ENCODE results near the gene NTHL1. TPM values are rescaled to one million over a fixed set of nuclear protein-coding genes. Genes with fewer than 3 reads are reported as not detected.

NTHL1 gene
- total and polyA plus RNA-seq, 9 of the 15 experiments (the other 6 are each of a cell fraction or from before 2014, with no cell fraction given) = 1.1 to 58.8 (median 17.6) TPM

DNA sequence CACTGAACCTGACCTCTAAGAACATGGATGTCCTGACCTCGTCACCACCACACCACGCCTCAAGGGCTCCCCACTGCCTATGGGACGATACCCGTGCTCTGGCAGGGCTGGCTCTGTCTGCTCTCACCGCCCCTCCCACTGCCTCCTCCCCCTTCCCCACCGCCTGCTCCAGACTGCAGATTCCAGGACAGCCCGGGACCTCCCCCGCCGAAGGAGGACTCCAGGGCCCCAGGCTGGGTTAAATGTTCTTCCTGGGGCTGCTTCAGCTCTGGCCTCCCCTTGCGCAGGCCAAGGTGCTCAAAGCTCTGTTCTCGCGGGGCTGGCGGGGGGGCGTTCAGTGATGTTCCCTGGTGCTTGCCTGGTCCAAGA is 24.9 kb downstream of the NTHL1 start (continued):
- no peak for TF ChIP-seq SRF (CRISPR knock-in tag; IDR thresholded peaks at IDR 0.05)
- no peak for TF ChIP-seq NFXL1 (CRISPR knock-in tag; IDR thresholded peaks at IDR 0.05)
- TF ChIP-seq KDM2B (CRISPR knock-in tag; IDR thresholded peaks at IDR 0.05) = peak; percentile 40; the same call in 1 of the 2 replicates
- peak; percentile 21 for TF ChIP-seq PCBP1 (IDR thresholded peaks at IDR 0.05; ENCODE audit: low read depth, low read length, poor library complexity, severe bottlenecking)
- TF ChIP-seq, protein P1, sequence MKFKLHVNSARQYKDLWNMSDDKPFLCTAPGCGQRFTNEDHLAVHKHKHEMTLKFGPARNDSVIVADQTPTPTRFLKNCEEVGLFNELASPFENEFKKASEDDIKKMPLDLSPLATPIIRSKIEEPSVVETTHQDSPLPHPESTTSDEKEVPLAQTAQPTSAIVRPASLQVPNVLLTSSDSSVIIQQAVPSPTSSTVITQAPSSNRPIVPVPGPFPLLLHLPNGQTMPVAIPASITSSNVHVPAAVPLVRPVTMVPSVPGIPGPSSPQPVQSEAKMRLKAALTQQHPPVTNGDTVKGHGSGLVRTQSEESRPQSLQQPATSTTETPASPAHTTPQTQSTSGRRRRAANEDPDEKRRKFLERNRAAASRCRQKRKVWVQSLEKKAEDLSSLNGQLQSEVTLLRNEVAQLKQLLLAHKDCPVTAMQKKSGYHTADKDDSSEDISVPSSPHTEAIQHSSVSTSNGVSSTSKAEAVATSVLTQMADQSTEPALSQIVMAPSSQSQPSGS (CRISPR knock-in tag; IDR thresholded peaks at IDR 0.05) = no peak
- TF ChIP-seq ZNF76 (CRISPR knock-in tag; IDR thresholded peaks at IDR 0.05; ENCODE audit: borderline replicate concordance) = no peak
- TF ChIP-seq, protein P2, sequence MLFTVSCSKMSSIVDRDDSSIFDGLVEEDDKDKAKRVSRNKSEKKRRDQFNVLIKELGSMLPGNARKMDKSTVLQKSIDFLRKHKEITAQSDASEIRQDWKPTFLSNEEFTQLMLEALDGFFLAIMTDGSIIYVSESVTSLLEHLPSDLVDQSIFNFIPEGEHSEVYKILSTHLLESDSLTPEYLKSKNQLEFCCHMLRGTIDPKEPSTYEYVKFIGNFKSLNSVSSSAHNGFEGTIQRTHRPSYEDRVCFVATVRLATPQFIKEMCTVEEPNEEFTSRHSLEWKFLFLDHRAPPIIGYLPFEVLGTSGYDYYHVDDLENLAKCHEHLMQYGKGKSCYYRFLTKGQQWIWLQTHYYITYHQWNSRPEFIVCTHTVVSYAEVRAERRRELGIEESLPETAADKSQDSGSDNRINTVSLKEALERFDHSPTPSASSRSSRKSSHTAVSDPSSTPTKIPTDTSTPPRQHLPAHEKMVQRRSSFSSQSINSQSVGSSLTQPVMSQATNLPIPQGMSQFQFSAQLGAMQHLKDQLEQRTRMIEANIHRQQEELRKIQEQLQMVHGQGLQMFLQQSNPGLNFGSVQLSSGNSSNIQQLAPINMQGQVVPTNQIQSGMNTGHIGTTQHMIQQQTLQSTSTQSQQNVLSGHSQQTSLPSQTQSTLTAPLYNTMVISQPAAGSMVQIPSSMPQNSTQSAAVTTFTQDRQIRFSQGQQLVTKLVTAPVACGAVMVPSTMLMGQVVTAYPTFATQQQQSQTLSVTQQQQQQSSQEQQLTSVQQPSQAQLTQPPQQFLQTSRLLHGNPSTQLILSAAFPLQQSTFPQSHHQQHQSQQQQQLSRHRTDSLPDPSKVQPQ (CRISPR knock-in tag; IDR thresholded peaks at IDR 0.05; ENCODE audit: borderline replicate concordance) = no peak
- TF ChIP-seq SMARCE1 (IDR thresholded peaks at IDR 0.05) = no peak
- no peak for TF ChIP-seq GABPB1 (CRISPR knock-in tag; IDR thresholded peaks at IDR 0.05)
- TF ChIP-seq ILF3 (IDR thresholded peaks at IDR 0.05; ENCODE audit: borderline replicate concordance) = no peak
- TF ChIP-seq, protein P3, sequence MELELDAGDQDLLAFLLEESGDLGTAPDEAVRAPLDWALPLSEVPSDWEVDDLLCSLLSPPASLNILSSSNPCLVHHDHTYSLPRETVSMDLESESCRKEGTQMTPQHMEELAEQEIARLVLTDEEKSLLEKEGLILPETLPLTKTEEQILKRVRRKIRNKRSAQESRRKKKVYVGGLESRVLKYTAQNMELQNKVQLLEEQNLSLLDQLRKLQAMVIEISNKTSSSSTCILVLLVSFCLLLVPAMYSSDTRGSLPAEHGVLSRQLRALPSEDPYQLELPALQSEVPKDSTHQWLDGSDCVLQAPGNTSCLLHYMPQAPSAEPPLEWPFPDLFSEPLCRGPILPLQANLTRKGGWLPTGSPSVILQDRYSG (tag; conservative IDR thresholded peaks at IDR 0.05; ENCODE audit: low read depth) = no peak
- TF ChIP-seq, protein P4, sequence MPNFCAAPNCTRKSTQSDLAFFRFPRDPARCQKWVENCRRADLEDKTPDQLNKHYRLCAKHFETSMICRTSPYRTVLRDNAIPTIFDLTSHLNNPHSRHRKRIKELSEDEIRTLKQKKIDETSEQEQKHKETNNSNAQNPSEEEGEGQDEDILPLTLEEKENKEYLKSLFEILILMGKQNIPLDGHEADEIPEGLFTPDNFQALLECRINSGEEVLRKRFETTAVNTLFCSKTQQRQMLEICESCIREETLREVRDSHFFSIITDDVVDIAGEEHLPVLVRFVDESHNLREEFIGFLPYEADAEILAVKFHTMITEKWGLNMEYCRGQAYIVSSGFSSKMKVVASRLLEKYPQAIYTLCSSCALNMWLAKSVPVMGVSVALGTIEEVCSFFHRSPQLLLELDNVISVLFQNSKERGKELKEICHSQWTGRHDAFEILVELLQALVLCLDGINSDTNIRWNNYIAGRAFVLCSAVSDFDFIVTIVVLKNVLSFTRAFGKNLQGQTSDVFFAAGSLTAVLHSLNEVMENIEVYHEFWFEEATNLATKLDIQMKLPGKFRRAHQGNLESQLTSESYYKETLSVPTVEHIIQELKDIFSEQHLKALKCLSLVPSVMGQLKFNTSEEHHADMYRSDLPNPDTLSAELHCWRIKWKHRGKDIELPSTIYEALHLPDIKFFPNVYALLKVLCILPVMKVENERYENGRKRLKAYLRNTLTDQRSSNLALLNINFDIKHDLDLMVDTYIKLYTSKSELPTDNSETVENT (CRISPR knock-in tag; IDR thresholded peaks at IDR 0.05) = no peak
- no peak for TF ChIP-seq ETV6 (IDR thresholded peaks at IDR 0.05; ENCODE audit: borderline replicate concordance in 1 of 2, low read depth in 2 of 2, low read length in 1 of 2)
- no peak for TF ChIP-seq ETV6 (CRISPR knock-in tag; IDR thresholded peaks at IDR 0.05; ENCODE audit: borderline replicate concordance)
- no peak for TF ChIP-seq ZBTB1 (CRISPR knock-in tag; IDR thresholded peaks at IDR 0.05; ENCODE audit: borderline replicate concordance, low read depth)
- no peak for TF ChIP-seq ZNF707 (CRISPR knock-in tag; conservative IDR thresholded peaks at IDR 0.05)
- TF ChIP-seq CREM (IDR thresholded peaks at IDR 0.05; ENCODE audit: low read depth) = no peak

All from K562 (cell line).